ENCODE data around the gene HCN1. TPM values are rescaled to one million over a fixed set of nuclear protein-coding genes. Genes with fewer than 3 reads are reported as not detected.

The HCN1 gene
- total RNA-seq, 2 donors from 2014 or later: not detected

DNA sequence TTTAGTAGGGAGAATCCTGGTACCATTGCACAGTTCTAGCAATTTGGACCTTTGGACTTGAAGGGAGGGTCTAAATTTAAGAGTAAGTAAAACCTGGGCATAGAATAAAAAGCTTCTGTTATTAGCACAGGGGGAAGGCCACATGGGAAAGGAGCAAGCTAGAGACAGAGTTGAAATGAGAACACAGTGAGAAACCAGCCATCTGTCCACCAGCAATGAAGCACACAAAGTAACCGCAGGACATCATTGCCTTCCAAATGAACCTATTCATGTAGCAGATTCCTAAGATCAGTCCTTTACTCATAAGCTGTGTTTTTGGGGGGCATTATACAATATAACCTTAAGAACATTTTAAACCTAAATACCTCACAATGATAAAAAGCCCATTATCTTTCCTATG is 407.4 kb downstream of the HCN1 start:
- Mint-ChIP-seq H3K4me1 (ENCODE audit: low read depth) (no peaks in the 10 kb centered on the region), H3K4me3 (no peak overlapping the region), H3K27me3 (ENCODE audit: low read depth) (no peaks in the 10 kb centered on the region), H3K27ac (no peak overlapping the region), H3K36me3 (ENCODE audit: insufficient read depth in 2 of 2) (peaks cover 0 to 2% of the 10 kb centered on the region in 2 donors), H3K9me3 (peaks cover 5 to 6% of the 10 kb centered on the region in 2 donors)
- no peak for DNase-seq
- no peak for ATAC-seq (replicated peaks in 1 of 2)

DNA sequence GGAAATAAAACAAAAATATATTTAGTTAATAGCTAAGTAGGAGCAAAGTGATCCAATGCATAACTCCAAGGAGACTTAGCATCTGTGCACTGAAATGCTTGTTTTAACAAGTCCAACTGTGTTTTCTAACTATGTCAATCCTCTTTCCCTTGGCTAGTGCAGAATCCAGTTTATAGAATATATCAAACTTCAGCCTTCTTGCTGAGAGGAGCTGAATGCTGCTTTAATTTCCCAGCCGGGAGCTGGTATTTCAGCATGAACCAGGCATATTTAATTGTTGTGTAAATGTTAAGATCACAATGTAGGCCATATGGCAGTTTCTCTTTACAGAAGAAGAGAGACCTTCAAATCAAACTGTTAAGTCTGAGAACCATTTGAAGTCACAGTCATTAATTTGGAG is 411.7 kb downstream of the HCN1 start:
- H3K4me1 Mint-ChIP-seq (ENCODE audit: low read depth): no peaks in the 10 kb centered on the region
- no peaks in the 10 kb centered on the region for H3K27me3 Mint-ChIP-seq (ENCODE audit: low read depth)
- H3K4me3 Mint-ChIP-seq: no peak overlapping the region
- H3K36me3 Mint-ChIP-seq (ENCODE audit: insufficient read depth in 2 of 2): no peaks in the 10 kb centered on the region
- H3K27ac Mint-ChIP-seq: no peak overlapping the region
- H3K9me3 Mint-ChIP-seq: peaks cover 2 to 10% of the 10 kb centered on the region in 2 donors
- DNase-seq (no peak), ATAC-seq (replicated peaks in 1 of 2) (no peak)

DNA sequence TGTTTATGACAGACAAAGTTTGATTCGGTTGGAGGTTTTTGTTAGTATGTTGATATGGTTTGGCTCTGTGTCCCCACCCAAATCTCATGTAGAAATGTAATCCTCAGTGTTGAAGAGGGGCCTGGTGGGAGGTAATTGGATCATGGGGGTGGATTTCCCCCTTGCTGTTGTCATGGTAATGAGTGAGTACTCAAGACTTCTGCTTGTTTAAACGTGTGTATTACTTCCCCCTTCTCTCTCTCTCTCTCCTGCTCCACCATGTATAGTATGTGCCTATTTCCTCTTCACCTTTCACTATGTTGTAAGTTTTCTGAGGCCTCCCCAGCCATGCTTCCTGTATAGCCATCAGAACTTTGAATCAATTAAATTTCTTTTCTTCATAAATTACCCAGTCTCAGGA is 415.1 kb downstream of the HCN1 start:
- Mint-ChIP-seq H3K36me3 (ENCODE audit: insufficient read depth in 2 of 2) (no peaks in the 10 kb centered on the region), H3K27ac (no peak overlapping the region), H3K4me1 (ENCODE audit: low read depth) (no peaks in the 10 kb centered on the region), H3K27me3 (ENCODE audit: low read depth) (no peaks in the 10 kb centered on the region), H3K4me3 (no peak overlapping the region), H3K9me3 (peaks cover 6 to 12% of the 10 kb centered on the region in 2 donors)
- ATAC-seq (replicated peaks in 1 of 2) (no peak), DNase-seq (no peak)

DNA sequence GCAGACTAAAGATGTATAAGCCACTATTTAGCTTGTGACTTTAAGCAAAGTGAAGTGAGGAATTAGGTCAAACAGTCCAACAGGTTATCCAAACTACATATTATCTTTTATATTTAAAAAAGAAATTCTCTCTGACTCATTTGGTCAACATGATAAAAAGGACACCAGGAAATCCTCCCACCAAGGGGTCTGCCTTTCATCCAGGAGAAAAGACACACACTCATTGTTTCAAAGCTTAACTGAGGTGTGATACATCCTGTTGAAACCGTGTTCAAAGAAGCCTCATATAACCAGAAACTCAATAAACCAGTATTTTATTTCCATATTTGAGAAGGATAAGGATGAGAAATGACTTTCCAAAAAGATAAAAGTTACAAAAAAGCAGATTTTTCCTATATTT is 417.1 kb downstream of the HCN1 start:
- no peaks in the 10 kb centered on the region for H3K36me3 Mint-ChIP-seq (ENCODE audit: insufficient read depth in 2 of 2)
- no peak overlapping the region for H3K4me3 Mint-ChIP-seq
- no peak for ATAC-seq (replicated peaks in 1 of 2)
- H3K4me1 Mint-ChIP-seq (ENCODE audit: low read depth): no peaks in the 10 kb centered on the region
- peaks cover 9 to 12% of the 10 kb centered on the region in 2 donors for H3K9me3 Mint-ChIP-seq
- no peak overlapping the region for H3K27ac Mint-ChIP-seq
- no peaks in the 10 kb centered on the region for H3K27me3 Mint-ChIP-seq (ENCODE audit: low read depth)
- no peak for DNase-seq

DNA sequence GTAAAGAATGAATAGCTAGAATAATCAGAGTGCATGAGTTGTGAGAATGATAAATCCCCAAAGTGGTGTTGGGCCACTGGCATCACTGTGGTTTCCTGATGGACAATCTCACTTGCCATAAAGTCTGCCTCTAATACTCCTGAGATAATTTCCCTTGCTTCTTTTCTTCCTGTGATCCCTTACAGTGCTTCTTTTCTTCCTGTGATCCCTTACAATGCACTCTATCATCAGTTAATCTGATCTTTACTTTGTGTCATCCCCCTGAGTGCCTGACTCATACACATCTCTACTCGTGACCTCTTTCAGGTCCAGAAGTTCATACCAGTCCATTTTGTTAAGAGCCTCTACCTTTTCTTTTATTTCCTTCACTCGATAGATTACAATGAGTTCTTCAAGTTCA is 418.3 kb downstream of the HCN1 start:
- Mint-ChIP-seq H3K36me3 (ENCODE audit: insufficient read depth in 2 of 2) (no peaks in the 10 kb centered on the region), H3K4me3 (no peak overlapping the region), H3K4me1 (ENCODE audit: low read depth) (no peaks in the 10 kb centered on the region), H3K9me3 (peaks cover 7 to 9% of the 10 kb centered on the region in 2 donors), H3K27ac (no peak overlapping the region), H3K27me3 (ENCODE audit: low read depth) (no peaks in the 10 kb centered on the region)
- ATAC-seq (replicated peaks in 1 of 2) (no peak), DNase-seq (no peak)

DNA sequence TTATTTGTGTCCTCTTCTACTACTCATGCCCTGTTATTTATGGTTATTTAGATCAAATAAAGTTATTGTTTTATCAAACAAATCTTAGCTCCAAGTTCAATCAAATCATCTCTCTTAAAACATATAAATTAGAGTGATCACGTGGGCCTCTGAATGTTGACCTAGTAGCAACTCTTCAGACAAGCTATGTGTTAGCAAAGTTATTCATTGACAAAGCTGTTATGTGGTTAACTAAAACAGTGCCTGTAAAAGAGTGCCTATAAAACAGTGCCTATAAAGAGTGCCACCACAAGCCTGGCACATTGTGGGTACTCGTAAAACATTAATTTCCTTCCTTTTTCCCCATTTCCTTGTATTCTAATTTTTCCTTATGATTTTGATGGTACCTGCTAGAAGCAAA is 421.9 kb downstream of the HCN1 start:
- DNase-seq (no peak), ATAC-seq (replicated peaks in 1 of 2) (no peak)
- H3K9me3 Mint-ChIP-seq: peaks cover 4 to 7% of the 10 kb centered on the region in 2 donors
- H3K4me1 Mint-ChIP-seq (ENCODE audit: low read depth): no peaks in the 10 kb centered on the region
- H3K27me3 Mint-ChIP-seq (ENCODE audit: low read depth): no peaks in the 10 kb centered on the region
- H3K4me3 Mint-ChIP-seq: no peak overlapping the region
- no peaks in the 10 kb centered on the region for H3K36me3 Mint-ChIP-seq (ENCODE audit: insufficient read depth in 2 of 2)
- no peak overlapping the region for H3K27ac Mint-ChIP-seq

DNA sequence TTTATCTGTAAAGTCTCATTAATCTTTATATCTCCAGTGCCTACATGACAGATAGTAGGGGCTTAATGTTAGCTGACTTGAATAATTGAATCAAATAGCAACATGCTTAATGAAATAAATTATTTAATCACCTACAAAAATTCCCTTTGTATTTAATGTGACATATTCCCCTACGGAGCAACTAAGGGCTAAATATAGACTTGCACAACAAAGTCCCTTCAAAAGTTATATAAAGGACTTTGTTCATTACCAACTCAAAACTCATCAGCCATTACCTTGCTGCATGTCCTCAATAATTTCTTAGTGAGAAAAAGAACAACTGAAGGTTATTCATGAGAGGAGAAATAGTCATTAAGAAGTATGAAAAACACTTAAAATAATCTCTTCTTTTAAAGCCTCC is 424.6 kb downstream of the HCN1 start:
- DNase-seq: no peak
- H3K9me3 Mint-ChIP-seq: peaks cover 4 to 6% of the 10 kb centered on the region in 2 donors
- no peaks in the 10 kb centered on the region for H3K27me3 Mint-ChIP-seq (ENCODE audit: low read depth)
- no peak overlapping the region for H3K4me3 Mint-ChIP-seq
- no peak for ATAC-seq (replicated peaks in 1 of 2)
- no peak overlapping the region for H3K27ac Mint-ChIP-seq
- no peaks in the 10 kb centered on the region for H3K36me3 Mint-ChIP-seq (ENCODE audit: insufficient read depth in 2 of 2)
- no peaks in the 10 kb centered on the region for H3K4me1 Mint-ChIP-seq (ENCODE audit: low read depth)

DNA sequence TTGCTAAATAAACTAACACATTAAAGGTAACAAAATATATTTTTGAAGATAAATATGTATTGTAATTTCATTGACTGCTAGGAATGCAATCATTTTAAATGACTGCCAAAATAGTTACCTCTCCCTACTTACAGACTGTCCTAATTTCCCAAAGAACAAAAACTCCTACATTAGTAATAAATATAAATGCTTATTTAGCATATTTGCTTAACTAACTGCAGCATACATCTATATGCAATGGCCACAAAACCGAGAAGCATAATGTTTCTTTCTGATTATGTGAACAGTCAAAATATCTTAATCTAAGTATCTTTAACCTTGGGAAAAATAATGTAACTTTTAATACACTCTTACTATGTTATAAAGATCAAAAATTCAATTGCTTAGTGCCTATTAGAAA is 431.7 kb downstream of the HCN1 start:
- H3K27me3 Mint-ChIP-seq (ENCODE audit: low read depth): no peaks in the 10 kb centered on the region
- no peaks in the 10 kb centered on the region for H3K36me3 Mint-ChIP-seq (ENCODE audit: insufficient read depth in 2 of 2)
- H3K4me3 Mint-ChIP-seq: no peak overlapping the region
- H3K9me3 Mint-ChIP-seq: peaks cover 6 to 11% of the 10 kb centered on the region in 2 donors
- no peak overlapping the region for H3K27ac Mint-ChIP-seq
- H3K4me1 Mint-ChIP-seq (ENCODE audit: low read depth): no peaks in the 10 kb centered on the region
- no peak for DNase-seq
- no peak for ATAC-seq (replicated peaks in 1 of 2)

DNA sequence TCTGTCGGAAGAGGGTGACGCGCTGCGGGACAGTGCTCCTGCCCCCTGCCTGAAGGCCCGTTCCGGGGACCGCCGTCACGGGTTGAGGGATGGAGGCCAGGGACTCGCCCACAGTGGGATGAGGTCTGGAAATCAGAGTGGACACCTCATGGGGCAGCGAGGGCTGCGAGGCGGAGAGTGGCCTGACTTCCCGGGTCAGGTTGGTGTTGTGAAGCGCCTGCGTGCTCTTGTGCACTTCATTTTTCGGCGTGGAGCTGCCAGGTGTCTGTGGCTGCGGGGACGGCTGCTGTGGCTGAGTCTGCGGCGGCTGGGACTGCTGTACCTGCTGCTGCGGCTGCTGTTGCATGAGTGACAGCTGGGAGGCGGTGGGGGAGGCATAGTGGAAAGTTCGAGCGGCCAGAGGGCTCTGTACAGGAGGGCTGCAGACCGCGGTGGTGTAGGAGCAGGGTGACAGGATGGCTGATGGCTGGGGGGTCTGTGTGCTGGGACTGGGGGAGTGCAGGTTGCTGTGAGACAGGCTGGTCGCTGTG is 434.1 kb downstream of the HCN1 start:
- H3K36me3 Mint-ChIP-seq (ENCODE audit: insufficient read depth in 2 of 2): no peaks in the 10 kb centered on the region
- no peak for ATAC-seq (replicated peaks in 1 of 2)

DNA sequence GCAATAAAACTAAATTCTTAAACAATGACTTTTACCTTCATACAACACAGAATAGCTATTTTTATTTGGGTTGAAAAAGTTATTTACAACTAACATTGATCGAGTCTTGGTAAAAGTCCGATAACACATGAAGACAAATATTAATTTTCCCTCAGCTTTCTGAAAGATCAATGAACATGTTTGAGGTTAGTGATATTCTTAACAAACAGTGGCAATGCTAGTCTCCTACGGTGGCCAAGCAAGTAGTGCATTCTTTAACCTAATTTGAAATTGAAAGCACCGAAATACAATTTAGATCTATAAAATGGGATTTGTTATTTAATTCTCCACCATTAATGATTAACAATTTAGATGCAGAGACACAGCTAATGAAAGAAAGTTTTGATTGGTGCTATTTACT is 435.1 kb downstream of the HCN1 start:
- no peak overlapping the region for H3K27ac Mint-ChIP-seq
- H3K36me3 Mint-ChIP-seq (ENCODE audit: insufficient read depth in 2 of 2): peaks cover 0 to 2% of the 10 kb centered on the region in 2 donors
- ATAC-seq (replicated peaks in 1 of 2): no peak
- H3K4me3 Mint-ChIP-seq: no peak overlapping the region
- no peaks in the 10 kb centered on the region for H3K27me3 Mint-ChIP-seq (ENCODE audit: low read depth)
- DNase-seq: no peak
- H3K9me3 Mint-ChIP-seq: peaks cover 6 to 8% of the 10 kb centered on the region in 2 donors
- no peaks in the 10 kb centered on the region for H3K4me1 Mint-ChIP-seq (ENCODE audit: low read depth)

More for the DNA sequence above, 434.1 kb downstream of the HCN1 start:
- H3K4me3 Mint-ChIP-seq: no peak overlapping the region
- no peaks in the 10 kb centered on the region for H3K4me1 Mint-ChIP-seq (ENCODE audit: low read depth)
- no peak for DNase-seq
- H3K9me3 Mint-ChIP-seq: peaks cover 6 to 7% of the 10 kb centered on the region in 2 donors
- no peak overlapping the region for H3K27ac Mint-ChIP-seq
- no peaks in the 10 kb centered on the region for H3K27me3 Mint-ChIP-seq (ENCODE audit: low read depth)

DNA sequence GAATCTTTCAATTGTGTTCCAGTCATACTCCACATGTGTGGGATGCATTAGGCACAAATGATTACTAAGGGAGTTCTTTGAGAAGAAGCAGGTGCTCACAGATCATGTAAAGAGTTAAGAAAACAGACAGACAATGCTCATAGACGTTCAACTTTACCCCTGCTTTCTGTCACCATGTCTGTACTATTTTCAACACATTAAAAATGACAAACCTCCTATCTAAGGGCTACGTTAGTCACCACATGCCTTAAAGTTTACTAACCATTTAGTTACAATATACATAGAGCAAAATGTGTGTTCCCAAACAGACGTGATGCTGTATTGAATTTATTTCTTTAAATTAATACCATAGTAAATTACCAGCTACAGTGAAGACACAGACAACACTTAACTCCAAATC is 435.9 kb downstream of the HCN1 start:
- peaks cover 0 to 2% of the 10 kb centered on the region in 2 donors for H3K36me3 Mint-ChIP-seq (ENCODE audit: insufficient read depth in 2 of 2)
- ATAC-seq (replicated peaks in 1 of 2) (no peak), DNase-seq (no peak)
- H3K27me3 Mint-ChIP-seq (ENCODE audit: low read depth): no peaks in the 10 kb centered on the region
- H3K9me3 Mint-ChIP-seq: peaks cover 3 to 6% of the 10 kb centered on the region in 2 donors
- no peak overlapping the region for H3K4me3 Mint-ChIP-seq
- no peaks in the 10 kb centered on the region for H3K4me1 Mint-ChIP-seq (ENCODE audit: low read depth)
- no peak overlapping the region for H3K27ac Mint-ChIP-seq

DNA sequence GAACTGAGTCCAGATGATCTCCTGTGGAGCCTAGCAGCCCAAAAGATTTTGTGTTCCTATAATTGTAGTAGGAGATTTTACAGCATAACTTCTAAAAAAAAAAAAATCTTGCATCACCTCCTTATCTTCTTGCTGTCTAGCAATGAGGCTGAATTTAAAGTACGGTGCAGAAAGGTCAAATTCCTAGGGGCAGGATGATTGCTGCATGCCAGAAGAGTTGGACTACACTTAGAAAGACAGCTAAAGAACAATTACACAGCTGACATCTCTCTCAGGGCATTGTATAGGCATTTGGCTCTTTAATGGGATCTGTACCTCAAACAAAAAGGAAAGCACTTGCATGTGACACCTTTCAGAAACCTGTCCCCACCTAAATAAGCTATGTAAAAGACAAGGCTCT is 443.2 kb downstream of the HCN1 start:
- H3K27ac Mint-ChIP-seq: no peak overlapping the region
- no peaks in the 10 kb centered on the region for H3K27me3 Mint-ChIP-seq (ENCODE audit: low read depth)
- DNase-seq (no peak), ATAC-seq (replicated peaks in 1 of 2) (no peak)
- H3K4me3 Mint-ChIP-seq: no peak overlapping the region
- peaks cover 0 to 8% of the 10 kb centered on the region in 2 donors for H3K36me3 Mint-ChIP-seq (ENCODE audit: insufficient read depth in 2 of 2)
- no peaks in the 10 kb centered on the region for H3K4me1 Mint-ChIP-seq (ENCODE audit: low read depth)
- H3K9me3 Mint-ChIP-seq: peaks cover 6 to 8% of the 10 kb centered on the region in 2 donors

DNA sequence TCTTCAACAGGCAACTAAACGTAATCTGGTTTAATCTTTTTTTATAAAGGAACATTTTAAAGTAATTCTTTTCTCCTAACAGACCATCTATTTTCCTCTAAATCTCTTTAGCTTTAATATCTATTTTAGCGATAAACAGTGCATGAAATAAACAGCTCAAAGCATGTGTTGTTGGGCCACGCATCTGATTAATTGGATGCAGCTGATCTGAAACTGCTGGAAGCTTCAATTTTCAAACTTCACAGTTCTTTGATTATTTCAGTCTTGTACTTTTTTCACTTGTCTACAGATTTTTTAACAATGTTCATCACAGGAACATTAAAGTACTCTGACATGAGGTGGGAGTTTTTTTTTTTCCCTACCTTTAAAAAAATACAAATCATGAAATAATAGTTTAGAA is 443.6 kb downstream of the HCN1 start:
- no peaks in the 10 kb centered on the region for H3K27me3 Mint-ChIP-seq (ENCODE audit: low read depth)
- no peak overlapping the region for H3K4me3 Mint-ChIP-seq
- peaks cover 9 to 11% of the 10 kb centered on the region in 2 donors for H3K9me3 Mint-ChIP-seq
- ATAC-seq (replicated peaks in 1 of 2): no peak
- H3K4me1 Mint-ChIP-seq (ENCODE audit: low read depth): no peaks in the 10 kb centered on the region
- peaks cover 0 to 8% of the 10 kb centered on the region in 2 donors for H3K36me3 Mint-ChIP-seq (ENCODE audit: insufficient read depth in 2 of 2)
- DNase-seq: no peak
- H3K27ac Mint-ChIP-seq: no peak overlapping the region

DNA sequence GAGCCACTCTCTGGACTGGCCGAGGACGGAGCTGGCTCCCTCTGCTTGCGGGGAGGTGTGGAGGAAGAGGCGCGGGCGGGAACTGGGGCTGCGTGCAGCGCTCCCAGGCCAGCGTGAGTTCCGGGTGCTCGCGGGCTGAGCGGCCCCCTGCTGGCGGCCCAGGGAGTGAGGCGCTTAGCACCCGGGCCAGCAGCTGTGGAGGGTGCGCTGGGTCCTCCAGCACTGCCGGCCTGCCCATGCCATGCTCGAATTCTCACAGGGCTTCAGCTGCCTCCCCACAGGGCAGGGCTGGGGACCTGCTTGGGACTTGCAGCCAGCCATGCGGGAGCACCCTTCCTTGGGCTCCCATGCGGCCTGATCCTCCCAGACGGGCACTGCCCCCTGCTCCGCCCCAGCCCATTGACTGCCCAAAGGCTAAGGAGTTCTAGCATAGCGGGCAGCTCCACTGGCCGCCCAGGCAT is 470.6 kb downstream of the HCN1 start:
- ATAC-seq (replicated peaks in 1 of 2) (no peak), DNase-seq (no peak)
- H3K4me1 Mint-ChIP-seq (ENCODE audit: low read depth): no peaks in the 10 kb centered on the region
- H3K27ac Mint-ChIP-seq: no peak overlapping the region
- no peaks in the 10 kb centered on the region for H3K36me3 Mint-ChIP-seq (ENCODE audit: insufficient read depth in 2 of 2)
- no peaks in the 10 kb centered on the region for H3K27me3 Mint-ChIP-seq (ENCODE audit: low read depth)
- peaks cover 4 to 11% of the 10 kb centered on the region in 2 donors for H3K9me3 Mint-ChIP-seq
- no peak overlapping the region for H3K4me3 Mint-ChIP-seq
